Activated T-helper 2 cell treated with anti-CD3 and anti-CD28 coated beads, Interferon-gamma antibody, Interleukin-2, Interleukin-4, amounts not matched to agents 10 μg/mL and 5 μg/mL and 100 μg/mL, durations not matched to agents 14 hours and 24 hours and 36 hours (primary cell): ENCODE measurements around the gene COL4A1. TPM values are rescaled to one million over a fixed set of nuclear protein-coding genes. Genes with fewer than 3 reads are reported as not detected.

Experiments used
- DNase-seq: peaks from one replicate; pipeline ENCODE4 v3.0.0; 2021; ENCODE audit warnings: low spot score
- H3K27ac Mint-ChIP-seq: one replicate; pipeline ENCODE4 v1.8.0; 2021; ENCODE audit warnings: mixed read lengths
- H3K27me3 Mint-ChIP-seq: one replicate; pipeline ENCODE4 v1.8.0; 2021; ENCODE audit warnings: low read depth, mixed read lengths
- H3K36me3 Mint-ChIP-seq: one replicate; pipeline ENCODE4 v1.8.0; 2021; ENCODE audit warnings: low read depth, mixed read lengths
- H3K4me1 Mint-ChIP-seq: one replicate; pipeline ENCODE4 v1.8.0; 2021; ENCODE audit warnings: low read depth, mixed read lengths
- H3K4me3 Mint-ChIP-seq: one replicate; pipeline ENCODE4 v1.8.0; 2021; ENCODE audit warnings: low read depth, mild to moderate bottlenecking, moderate library complexity, mixed read lengths
- H3K9me3 Mint-ChIP-seq: one replicate; pipeline ENCODE4 v1.8.0; 2021; ENCODE audit warnings: mixed read lengths
- intact Hi-C: fragments of 100-400 bp; cut with micrococcal nuclease; formaldehyde crosslinking; loops from one replicate; pipeline ENCODE4 v1.15.1; 2023
- total RNA-seq: library from RNA; stranded (reverse); gene quantifications from 2 replicates; pipeline ENCODE4 v1.2.3, GENCODE V29; 2022

Gene COL4A1
- total RNA-seq, 1 donor from 2014 or later: not detected

DNA sequence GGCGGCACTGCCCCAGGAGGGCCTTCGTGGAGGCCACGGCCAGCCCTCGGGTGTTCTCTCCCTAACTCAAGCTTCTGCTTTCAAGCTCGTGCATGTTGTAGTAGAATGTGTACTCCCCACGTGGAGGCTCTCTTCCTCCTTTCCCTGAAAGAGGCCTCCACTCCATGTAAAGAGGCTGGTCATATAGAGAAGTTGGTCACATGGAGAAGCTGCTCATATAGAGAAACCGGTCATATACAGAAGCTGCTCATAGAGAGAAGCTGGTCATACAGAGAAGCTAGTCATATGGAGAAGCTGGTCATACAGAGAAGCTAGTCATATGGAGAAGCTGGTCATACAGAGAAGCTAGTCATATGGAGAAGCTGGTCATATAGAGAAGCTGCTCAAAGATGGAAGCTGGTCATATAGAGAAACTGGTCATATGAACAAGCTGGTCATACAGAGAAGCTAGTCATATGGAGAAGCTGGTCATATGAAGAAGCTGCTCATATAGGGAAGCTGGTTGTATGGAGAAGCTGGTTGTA is 152.5 kb downstream of the COL4A1 start:
- intact Hi-C loops: no loop called here
- H3K4me3 Mint-ChIP-seq: no peak overlapping the region
- no peaks in the 10 kb centered on the region for H3K36me3 Mint-ChIP-seq
- H3K27ac Mint-ChIP-seq: no peak overlapping the region
- no peaks in the 10 kb centered on the region for H3K27me3 Mint-ChIP-seq
- H3K4me1 Mint-ChIP-seq: no peaks in the 10 kb centered on the region
- H3K9me3 Mint-ChIP-seq: no peaks in the 10 kb centered on the region
- no peak for DNase-seq

DNA sequence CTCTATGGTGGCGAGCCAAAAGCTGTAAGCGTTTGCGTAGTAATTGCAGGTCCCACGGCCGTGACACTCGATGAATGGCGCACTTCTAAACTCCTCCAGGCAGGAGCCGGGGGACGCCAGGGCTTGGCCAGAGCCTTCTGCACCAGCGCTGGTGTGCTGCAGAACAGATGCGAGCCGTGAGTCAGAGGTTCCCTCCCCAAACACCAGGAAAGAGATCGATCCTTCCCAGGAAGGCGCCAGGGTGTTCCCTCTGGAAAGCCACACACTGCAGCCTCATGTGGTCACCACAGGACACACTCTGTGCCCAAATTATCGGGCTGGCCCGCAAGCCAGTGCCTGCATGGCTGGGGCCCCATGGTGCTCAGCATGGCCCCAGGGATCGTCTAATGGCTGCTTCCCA is 154.6 kb downstream of the COL4A1 start:
- peaks cover 8% of the 10 kb centered on the region for H3K27me3 Mint-ChIP-seq
- no peaks in the 10 kb centered on the region for H3K4me1 Mint-ChIP-seq
- H3K27ac Mint-ChIP-seq: no peak overlapping the region
- no peaks in the 10 kb centered on the region for H3K36me3 Mint-ChIP-seq
- intact Hi-C loops: no loop called here
- no peaks in the 10 kb centered on the region for H3K9me3 Mint-ChIP-seq
- DNase-seq: no peak
- H3K4me3 Mint-ChIP-seq: no peak overlapping the region

DNA sequence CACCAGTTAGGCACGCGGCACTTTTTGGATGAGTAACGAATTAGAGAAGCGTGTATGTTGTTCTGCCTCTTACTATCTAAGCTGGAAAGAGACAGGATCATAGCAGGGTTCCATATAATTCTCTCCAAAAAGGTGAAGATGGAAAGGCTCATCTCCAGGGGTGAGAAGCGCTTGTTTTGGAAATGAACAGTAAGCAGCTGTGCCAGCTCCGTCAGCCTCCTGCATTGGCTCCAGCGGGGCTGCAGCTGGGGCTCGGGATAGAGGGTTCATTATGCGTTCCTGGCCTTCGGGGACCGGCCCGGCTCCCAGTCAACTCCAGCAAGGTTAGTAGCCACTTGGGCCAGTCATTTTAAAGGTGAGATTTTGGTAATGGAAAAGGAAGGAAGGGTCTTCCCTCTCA is 155.5 kb downstream of the COL4A1 start:
- no peak overlapping the region for H3K27ac Mint-ChIP-seq
- H3K36me3 Mint-ChIP-seq: no peaks in the 10 kb centered on the region
- intact Hi-C loops: no loop called here
- no peak for DNase-seq
- H3K4me1 Mint-ChIP-seq: no peaks in the 10 kb centered on the region
- no peaks in the 10 kb centered on the region for H3K9me3 Mint-ChIP-seq
- peaks cover 10% of the 10 kb centered on the region for H3K27me3 Mint-ChIP-seq
- H3K4me3 Mint-ChIP-seq: no peak overlapping the region

DNA sequence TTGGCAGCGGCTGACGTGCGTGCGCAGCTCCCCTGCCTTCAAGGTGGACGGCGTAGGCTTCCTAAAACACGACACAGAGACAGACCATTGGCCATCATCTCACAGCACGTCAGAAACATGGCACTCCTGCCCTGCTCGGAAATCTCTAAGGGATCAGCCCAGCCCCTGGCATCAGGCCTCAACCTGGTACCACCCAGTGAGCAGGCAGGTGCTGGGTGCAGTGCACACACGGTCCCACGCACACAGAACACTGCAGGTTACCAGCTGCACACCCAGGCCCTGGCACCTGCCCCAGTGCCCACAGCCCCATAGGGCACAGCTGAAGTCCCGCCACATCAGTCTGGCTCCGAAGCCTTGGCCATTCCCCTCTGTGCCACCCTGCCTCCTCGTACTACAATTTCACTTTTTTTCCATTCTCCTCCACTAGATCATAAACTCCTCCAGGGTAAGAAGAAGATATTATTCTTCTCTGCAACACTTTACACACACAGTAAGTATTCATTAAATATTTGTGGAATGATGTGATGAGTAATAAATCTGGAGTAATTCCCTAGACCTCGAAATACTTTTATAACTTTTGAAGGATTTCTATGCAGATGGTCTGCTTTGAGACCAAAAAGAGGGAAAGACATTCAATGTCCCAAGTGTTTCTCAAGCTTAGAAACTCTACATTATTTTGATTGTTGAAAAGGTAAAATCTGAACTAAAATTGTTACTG is 156.4 kb downstream of the COL4A1 start:
- H3K4me3 Mint-ChIP-seq: no peak overlapping the region
- no peaks in the 10 kb centered on the region for H3K36me3 Mint-ChIP-seq
- intact Hi-C loops: no loop called here
- no peaks in the 10 kb centered on the region for H3K9me3 Mint-ChIP-seq
- no peak overlapping the region for H3K27ac Mint-ChIP-seq
- no peak for DNase-seq
- H3K27me3 Mint-ChIP-seq: peaks cover 12% of the 10 kb centered on the region
- H3K4me1 Mint-ChIP-seq: no peaks in the 10 kb centered on the region

DNA sequence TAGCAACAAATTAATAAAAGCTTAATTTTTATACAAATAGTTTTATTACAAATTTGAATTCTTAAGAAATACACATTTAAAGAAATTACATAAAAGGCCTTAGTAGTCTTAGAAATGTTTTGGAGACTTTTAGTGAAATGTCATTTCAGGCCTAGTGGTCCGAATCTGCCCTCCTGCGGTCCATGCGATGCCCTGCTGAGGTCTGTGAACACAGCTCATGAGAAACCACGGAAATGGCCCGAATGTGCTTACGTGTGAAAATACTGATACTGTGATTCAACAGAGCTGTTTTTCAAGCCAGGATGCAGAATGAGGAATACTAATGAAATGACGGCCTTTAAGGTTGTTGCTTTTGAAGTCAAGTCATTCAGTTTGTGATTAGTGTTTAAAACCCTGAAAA is 157.9 kb downstream of the COL4A1 start:
- Mint-ChIP-seq H3K36me3 (no peaks in the 10 kb centered on the region), H3K9me3 (no peaks in the 10 kb centered on the region), H3K4me1 (no peaks in the 10 kb centered on the region), H3K27me3 (peaks cover 18% of the 10 kb centered on the region), H3K4me3 (no peak overlapping the region), H3K27ac (no peak overlapping the region)
- intact Hi-C loops: no loop called here
- DNase-seq: no peak

DNA sequence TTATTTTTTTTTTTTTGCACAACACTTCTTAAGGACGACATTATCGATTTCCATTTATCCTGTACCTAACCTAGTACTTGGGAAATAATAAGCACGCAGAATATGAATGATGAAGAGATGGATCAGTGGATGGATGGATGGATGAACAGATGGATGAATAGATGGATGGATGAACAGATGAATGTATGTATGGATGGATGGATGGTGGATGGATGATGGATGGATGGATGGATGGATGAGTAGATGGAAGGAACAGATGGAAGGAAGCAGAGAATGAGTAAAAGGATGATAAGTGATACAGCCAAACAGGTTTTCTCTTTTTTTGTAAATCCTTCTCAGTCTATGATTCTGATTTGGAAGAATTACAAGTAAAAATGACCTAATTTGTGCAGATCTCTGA is 166.9 kb downstream of the COL4A1 start:
- Mint-ChIP-seq H3K9me3 (peaks cover 3% of the 10 kb centered on the region), H3K27ac (no peak overlapping the region), H3K4me3 (no peak overlapping the region), H3K36me3 (no peaks in the 10 kb centered on the region), H3K4me1 (peaks cover 14% of the 10 kb centered on the region), H3K27me3 (peaks cover 59% of the 10 kb centered on the region)
- intact Hi-C loops: no loop called here
- no peak for DNase-seq

DNA sequence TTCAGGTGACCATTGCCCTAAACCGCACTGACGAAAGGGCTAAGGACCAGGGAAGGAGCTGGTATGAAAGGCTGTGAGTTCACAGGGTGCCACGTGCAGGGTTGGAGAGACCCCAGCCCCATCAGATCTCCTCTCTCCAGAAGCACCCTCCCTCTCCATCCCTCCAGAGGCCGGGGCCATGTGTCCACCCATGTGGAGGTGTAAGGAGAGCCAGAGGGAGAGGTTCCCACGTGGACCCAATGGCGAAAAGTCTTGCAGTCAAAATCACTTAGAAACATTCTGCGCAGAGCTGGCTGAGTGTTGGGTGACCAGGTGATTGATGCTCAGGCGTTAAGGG is 168.3 kb downstream of the COL4A1 start:
- peaks cover 14% of the 10 kb centered on the region for H3K4me1 Mint-ChIP-seq
- intact Hi-C loops: loop anchor here (5.0 kb wide), 1 partner anchor 351 kb away; the partner anchor contains the start of gene IRS2
- no peak for DNase-seq
- H3K27me3 Mint-ChIP-seq: peaks cover 59% of the 10 kb centered on the region
- H3K36me3 Mint-ChIP-seq: no peaks in the 10 kb centered on the region
- H3K27ac Mint-ChIP-seq: no peak overlapping the region
- H3K4me3 Mint-ChIP-seq: no peak overlapping the region
- peaks cover 3% of the 10 kb centered on the region for H3K9me3 Mint-ChIP-seq

DNA sequence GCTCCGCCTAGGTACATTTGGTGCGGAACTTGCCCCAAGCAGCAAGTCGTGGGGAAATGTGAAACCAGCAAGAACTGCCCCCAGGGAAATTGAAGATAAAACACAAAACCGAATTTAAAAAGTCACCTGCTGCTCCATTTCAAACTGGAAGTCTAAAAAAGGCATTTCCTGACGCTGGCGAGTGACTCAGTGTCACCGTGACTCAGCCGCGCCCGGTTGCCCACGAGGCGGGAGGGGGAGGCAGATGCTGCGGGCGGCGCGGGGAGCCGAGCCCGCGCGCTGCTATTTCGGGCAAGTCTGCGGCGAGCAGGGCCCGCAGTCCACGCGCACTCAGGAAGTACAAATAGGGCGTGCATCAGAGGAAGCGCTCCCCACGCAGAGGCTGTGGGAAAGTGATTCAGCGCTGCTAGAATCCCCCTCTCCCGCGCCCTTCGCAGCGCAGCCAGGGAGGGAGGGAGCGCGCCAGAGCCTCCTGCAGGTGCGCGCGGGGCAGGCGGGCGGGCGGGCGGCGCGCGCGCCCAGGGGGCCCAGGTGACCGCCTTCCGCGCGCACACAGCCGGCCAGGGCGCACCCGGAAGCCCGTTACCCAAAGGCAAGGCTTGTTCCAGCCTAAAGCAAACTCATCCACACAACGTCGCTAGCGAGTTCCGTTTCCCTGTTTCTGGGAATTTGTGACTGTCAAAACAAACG is 168.8 kb downstream of the COL4A1 start:
- Mint-ChIP-seq H3K4me3 (peak overlapping the region; percentile 76), H3K36me3 (no peaks in the 10 kb centered on the region), H3K9me3 (peaks cover 3% of the 10 kb centered on the region), H3K27ac (peak overlapping the region; percentile 60), H3K27me3 (peaks cover 60% of the 10 kb centered on the region), H3K4me1 (peaks cover 14% of the 10 kb centered on the region)
- DNase-seq: peak; percentile 67
- intact Hi-C loops: loop anchor here (5.0 kb wide), 1 partner anchor 351 kb away; the partner anchor contains the start of gene IRS2

DNA sequence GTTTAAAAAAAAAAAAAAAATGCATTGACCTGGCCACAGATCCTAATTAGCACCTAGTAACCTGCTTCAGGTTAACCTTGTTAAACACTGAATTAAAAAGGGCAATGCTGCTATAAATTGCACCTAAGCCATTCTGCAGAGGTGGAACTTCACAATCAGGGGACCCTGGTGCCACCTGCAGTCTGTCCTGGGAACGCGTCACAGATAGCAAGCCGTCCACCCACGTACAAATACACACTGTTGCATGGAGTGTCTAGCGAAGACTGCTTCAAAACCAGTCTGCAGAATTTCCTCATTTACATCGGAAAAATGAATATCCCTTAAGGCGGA is 169.3 kb downstream of the COL4A1 start:
- peaks cover 56% of the 10 kb centered on the region for H3K27me3 Mint-ChIP-seq
- intact Hi-C loops: loop anchor here (5.0 kb wide), 1 partner anchor 350 kb away; the partner anchor contains the start of gene IRS2
- H3K4me3 Mint-ChIP-seq: peak overlapping the region; percentile 76
- H3K9me3 Mint-ChIP-seq: no peaks in the 10 kb centered on the region
- peak overlapping the region; percentile 60 for H3K27ac Mint-ChIP-seq
- H3K36me3 Mint-ChIP-seq: no peaks in the 10 kb centered on the region
- peaks cover 14% of the 10 kb centered on the region for H3K4me1 Mint-ChIP-seq
- peak; percentile 11 for DNase-seq

DNA sequence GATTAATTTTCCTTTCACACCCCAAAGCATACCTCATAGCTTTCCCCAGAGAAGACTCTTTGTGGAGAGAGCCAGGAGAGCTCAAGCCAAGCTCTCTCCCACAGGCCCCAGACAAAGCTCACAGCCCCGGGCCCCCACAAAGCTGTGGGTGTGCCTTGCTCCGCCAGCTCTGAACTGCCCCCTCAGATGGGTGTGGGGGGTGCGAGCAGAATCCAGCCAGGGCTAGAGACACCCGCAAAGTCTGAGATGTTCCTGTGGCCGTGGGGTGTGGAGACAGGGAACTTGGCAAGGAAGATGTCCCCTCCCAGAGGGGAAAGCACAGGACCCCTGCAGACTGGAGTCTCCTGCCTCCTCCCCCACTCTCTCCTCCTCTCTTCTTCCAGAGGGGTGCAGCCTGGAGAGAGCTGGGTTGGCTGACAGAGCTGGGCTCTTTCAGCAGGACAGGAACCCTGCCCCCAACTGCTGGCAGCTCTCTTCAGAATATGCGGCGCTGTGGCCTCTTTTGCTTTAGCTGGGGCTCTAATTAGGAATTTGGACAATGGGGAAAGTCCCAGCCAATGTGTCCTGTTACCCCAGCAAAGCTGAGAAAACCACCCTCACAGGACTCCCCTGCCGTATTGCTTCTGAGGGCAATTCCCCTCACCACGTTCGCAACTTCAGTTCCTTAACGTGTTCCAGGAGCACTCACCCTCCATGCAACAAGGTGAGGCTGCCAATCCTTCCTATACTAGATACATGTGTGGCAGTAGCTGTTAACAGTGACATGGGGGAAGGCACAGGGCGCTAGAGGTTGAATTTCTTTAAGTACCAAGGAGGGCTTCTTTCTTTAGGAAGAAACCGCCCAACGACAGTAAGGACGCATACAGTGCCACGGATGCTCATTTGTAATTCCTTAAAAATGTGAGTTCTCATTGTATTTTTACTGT is 170.0 kb downstream of the COL4A1 start:
- DNase-seq: no peak
- peaks cover 49% of the 10 kb centered on the region for H3K27me3 Mint-ChIP-seq
- peak overlapping the region; percentile 76 for H3K4me3 Mint-ChIP-seq
- H3K4me1 Mint-ChIP-seq: peaks cover 14% of the 10 kb centered on the region
- peak overlapping the region; percentile 60 for H3K27ac Mint-ChIP-seq
- no peaks in the 10 kb centered on the region for H3K36me3 Mint-ChIP-seq
- no peaks in the 10 kb centered on the region for H3K9me3 Mint-ChIP-seq
- intact Hi-C loops: loop anchor here (5.0 kb wide), 1 partner anchor 350 kb away; the partner anchor contains the start of gene IRS2

DNA sequence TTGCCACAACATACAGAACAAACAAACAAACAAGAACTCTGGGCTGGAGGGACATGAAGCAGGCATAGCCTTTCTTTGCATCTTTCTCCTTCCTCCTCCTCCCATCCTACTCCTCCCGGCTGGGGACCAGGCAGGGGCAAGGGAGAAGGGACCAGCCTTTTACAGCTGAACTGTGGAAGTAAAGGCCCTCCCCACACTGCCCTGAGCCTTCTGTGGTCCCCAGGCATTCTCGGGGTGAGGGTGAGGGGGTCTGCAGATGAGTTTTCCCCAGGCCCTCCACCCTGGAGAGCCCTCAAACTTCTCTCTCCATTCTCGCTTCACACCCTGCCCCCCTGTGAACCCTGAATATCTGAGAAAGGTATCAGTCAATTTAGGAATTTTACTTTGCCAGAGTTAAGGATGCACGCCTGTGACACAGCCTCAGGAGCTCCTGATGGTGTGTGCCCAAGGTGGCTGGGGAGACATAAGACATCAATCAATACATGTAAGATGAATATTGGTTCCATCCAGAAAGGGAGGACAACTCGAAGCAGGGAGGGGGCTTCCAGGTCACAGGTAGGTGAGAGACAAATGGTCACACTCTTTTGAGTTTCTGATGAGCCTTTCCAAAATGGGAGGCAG is 170.9 kb downstream of the COL4A1 start:
- H3K4me1 Mint-ChIP-seq: peaks cover 14% of the 10 kb centered on the region
- no peak overlapping the region for H3K27ac Mint-ChIP-seq
- no peak for DNase-seq
- H3K36me3 Mint-ChIP-seq: no peaks in the 10 kb centered on the region
- H3K9me3 Mint-ChIP-seq: no peaks in the 10 kb centered on the region
- peaks cover 43% of the 10 kb centered on the region for H3K27me3 Mint-ChIP-seq
- intact Hi-C loops: loop anchor here (5.0 kb wide), 1 partner anchor 349 kb away; the partner anchor contains the start of gene IRS2
- H3K4me3 Mint-ChIP-seq: no peak overlapping the region

DNA sequence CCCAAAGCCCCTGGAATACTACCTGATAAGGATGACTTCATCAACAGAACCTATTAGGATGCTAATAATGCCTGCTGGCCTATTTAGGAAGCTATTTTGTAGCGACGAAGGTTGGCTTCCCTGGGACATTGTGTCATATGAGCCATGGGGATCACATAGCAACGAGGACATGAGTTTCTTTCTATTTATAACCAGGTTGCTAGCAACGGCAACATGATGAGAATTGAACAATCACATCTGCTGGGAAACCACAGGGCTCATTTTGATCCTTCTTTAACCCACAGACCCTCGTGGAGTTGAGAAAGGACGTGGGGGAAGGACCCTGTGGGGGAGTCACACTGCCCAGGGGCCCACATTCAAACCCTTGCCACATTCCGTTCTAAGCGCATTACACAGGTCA is 172.2 kb downstream of the COL4A1 start:
- Mint-ChIP-seq H3K4me1 (peaks cover 14% of the 10 kb centered on the region), H3K36me3 (no peaks in the 10 kb centered on the region), H3K9me3 (no peaks in the 10 kb centered on the region)

More for the DNA sequence above, 172.2 kb downstream of the COL4A1 start:
- intact Hi-C loops: loop anchor here (5.0 kb wide), 1 partner anchor 348 kb away; the partner anchor contains the start of gene IRS2
- H3K27me3 Mint-ChIP-seq: peaks cover 32% of the 10 kb centered on the region
- no peak overlapping the region for H3K4me3 Mint-ChIP-seq
- DNase-seq: no peak
- H3K27ac Mint-ChIP-seq: no peak overlapping the region
